Natural killer cell (primary cell): Measurements from ENCODE around the gene RPL35A. TPM values are rescaled to one million over a fixed set of nuclear protein-coding genes. Genes with fewer than 3 reads are reported as not detected.

Experiments
- ATAC-seq, 3 donors: fragments of 150-1000 bp in 2 of 3; fragments of 200-7000 bp in 1 of 3; cut with Tn5 transposase; 1 replicate in 1 of 3; 2 replicates in 2 of 3; pipeline ENCODE4 v1.10.0; 2021; ENCODE audit warnings: mild to moderate bottlenecking in 2 of 3, moderate library complexity in 2 of 3
- DNase-seq, 2 donors: peaks; one replicate each; pipeline versions ENCODE4 v3.0.0 to v3.0.0-alpha.2; 2013 to 2021; ENCODE audit warnings: mixed read lengths in 1 of 2
- H3K27ac ChIP-seq: one replicate; pipeline ENCODE4 v1.5.1; 2013; ENCODE audit warnings: mild to moderate bottlenecking, low read length
- H3K27me3 ChIP-seq: one replicate; pipeline ENCODE4 v1.6.1; 2013; ENCODE audit warnings: low read length; ENCODE audit not compliant: control insufficient read depth, insufficient read depth
- H3K36me3 ChIP-seq: one replicate; pipeline ENCODE4 v1.6.1; 2013; ENCODE audit warnings: low read length; ENCODE audit not compliant: control insufficient read depth, insufficient read depth
- H3K4me1 ChIP-seq: one replicate; pipeline ENCODE4 v1.6.1; 2013; ENCODE audit warnings: low read length; ENCODE audit not compliant: control insufficient read depth, insufficient read depth
- H3K4me3 ChIP-seq: one replicate; pipeline ENCODE4 v1.5.1; 2013; ENCODE audit warnings: low read length
- H3K9me3 ChIP-seq: one replicate; pipeline ENCODE4 v1.6.1; 2013; ENCODE audit warnings: low read length; ENCODE audit not compliant: control insufficient read depth, insufficient read depth
- H3K27ac Mint-ChIP-seq, 2 donors: one replicate each; pipeline ENCODE4 v1.8.0; 2022; ENCODE audit warnings: mild to moderate bottlenecking in 2 of 2, mixed read lengths in 2 of 2, moderate library complexity in 1 of 2
- H3K27me3 Mint-ChIP-seq, 2 donors: one replicate each; pipeline ENCODE4 v1.8.0; 2022; ENCODE audit warnings: low read depth in 2 of 2, mixed read lengths in 2 of 2
- H3K36me3 Mint-ChIP-seq: one replicate; pipeline ENCODE4 v1.8.0; 2022; ENCODE audit warnings: mixed read lengths
- H3K4me1 Mint-ChIP-seq, 2 donors: one replicate each; pipeline ENCODE4 v1.8.0; 2022; ENCODE audit warnings: mixed read lengths in 2 of 2
- H3K4me3 Mint-ChIP-seq: one replicate; pipeline ENCODE4 v1.8.0; 2022; ENCODE audit warnings: mild to moderate bottlenecking, moderate library complexity, mixed read lengths
- H3K9me3 Mint-ChIP-seq, 2 donors: one replicate each; pipeline ENCODE4 v1.8.0; 2022; ENCODE audit warnings: mixed read lengths in 2 of 2
- whole genome bisulfite sequencing: methylation state at CpG from one replicate; pipeline ENCODE4 v1.1.7; 2013; ENCODE audit warnings: missing lambda C conversion rate; ENCODE audit not compliant: insufficient coverage; 5-methylcytosine and 5-hydroxymethylcytosine counted together
- intact Hi-C: fragments of 100-400 bp; cut with micrococcal nuclease; formaldehyde crosslinking; loops from one replicate; pipeline ENCODE4 v1.14.2; 2022
- total RNA-seq, 4 donors: library from RNA; stranded (reverse); fragments of 120-200 nt in 1 of 4; gene quantifications; one replicate each; pipeline versions ENCODE4 v1.2.3 to v1.2.4, GENCODE V29; 2013 to 2022
- TF ChIP-seq, protein P1 (sequence below): fragments of 200-600 bp; IDR thresholded peaks from one replicate; pipeline ENCODE4 v1.8.0; 2022; ENCODE audit warnings: antibody characterized with exemption

RPL35A gene
- total RNA-seq, 3 donors from 2014 or later (not counting 1 experiment from before 2014, with no cell fraction given) = 693 to 869 (median 848) TPM

DNA sequence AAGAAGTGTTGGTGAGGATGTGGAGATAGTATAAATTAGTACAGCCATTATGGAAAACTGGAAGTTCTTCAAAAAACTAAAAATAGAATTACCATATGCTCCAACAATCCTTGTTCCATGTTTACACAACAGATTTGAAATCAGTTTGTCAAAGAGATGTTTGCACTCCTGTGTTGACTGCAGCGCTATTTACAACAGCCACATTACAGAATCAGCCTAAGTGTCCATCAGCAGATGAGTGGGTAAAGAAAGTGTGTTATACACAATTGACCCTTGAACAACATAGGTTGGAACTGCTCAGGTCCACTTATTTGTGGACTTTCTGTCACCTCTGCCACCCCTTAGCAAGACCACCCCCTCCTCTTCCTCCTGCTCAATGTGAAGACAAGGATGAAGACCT is 44.7 kb downstream of the RPL35A start:
- no peaks in the 10 kb centered on the region for H3K9me3 ChIP-seq
- no peak overlapping the region for H3K4me3 ChIP-seq
- Mint-ChIP-seq H3K27ac (no peak overlapping the region), H3K9me3 (no peaks in the 10 kb centered on the region), H3K4me3 (no peak overlapping the region), H3K36me3 (no peaks in the 10 kb centered on the region), H3K4me1 (no peaks in the 10 kb centered on the region), H3K27me3 (no peaks in the 10 kb centered on the region)
- no peak for DNase-seq
- no peaks in the 10 kb centered on the region for H3K27me3 ChIP-seq
- TF ChIP-seq, protein P1, sequence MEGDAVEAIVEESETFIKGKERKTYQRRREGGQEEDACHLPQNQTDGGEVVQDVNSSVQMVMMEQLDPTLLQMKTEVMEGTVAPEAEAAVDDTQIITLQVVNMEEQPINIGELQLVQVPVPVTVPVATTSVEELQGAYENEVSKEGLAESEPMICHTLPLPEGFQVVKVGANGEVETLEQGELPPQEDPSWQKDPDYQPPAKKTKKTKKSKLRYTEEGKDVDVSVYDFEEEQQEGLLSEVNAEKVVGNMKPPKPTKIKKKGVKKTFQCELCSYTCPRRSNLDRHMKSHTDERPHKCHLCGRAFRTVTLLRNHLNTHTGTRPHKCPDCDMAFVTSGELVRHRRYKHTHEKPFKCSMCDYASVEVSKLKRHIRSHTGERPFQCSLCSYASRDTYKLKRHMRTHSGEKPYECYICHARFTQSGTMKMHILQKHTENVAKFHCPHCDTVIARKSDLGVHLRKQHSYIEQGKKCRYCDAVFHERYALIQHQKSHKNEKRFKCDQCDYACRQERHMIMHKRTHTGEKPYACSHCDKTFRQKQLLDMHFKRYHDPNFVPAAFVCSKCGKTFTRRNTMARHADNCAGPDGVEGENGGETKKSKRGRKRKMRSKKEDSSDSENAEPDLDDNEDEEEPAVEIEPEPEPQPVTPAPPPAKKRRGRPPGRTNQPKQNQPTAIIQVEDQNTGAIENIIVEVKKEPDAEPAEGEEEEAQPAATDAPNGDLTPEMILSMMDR = no peak
- no peaks in the 10 kb centered on the region for H3K4me1 ChIP-seq
- intact Hi-C loops = no loop called here
- WGBS = no CpG with 5 or more reads among the region's 1 CpG
- H3K27ac ChIP-seq = no peak overlapping the region
- no peaks in the 10 kb centered on the region for H3K36me3 ChIP-seq
- ATAC-seq = no peak

DNA sequence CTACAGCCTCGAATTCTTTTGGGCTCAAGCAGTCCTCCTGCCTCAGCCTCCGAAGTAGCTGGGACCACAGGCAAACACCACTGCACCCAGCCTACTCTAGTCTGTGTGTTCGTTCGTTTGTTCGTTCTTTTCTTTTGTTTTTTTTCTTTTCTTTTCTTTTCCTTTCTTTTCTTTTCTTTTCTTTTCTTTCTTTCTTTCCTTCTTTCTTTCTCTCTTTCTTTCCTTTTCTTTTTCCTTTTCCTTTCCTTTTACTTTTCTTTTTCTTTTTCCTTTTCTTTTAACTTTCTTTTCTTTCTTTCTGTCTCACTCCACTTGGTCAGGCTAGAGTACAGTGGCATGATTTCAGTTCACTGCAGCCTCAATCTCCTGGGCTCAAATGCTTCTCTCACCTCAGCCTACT is 46.9 kb downstream of the RPL35A start:
- no peaks in the 10 kb centered on the region for H3K27me3 ChIP-seq
- Mint-ChIP-seq H3K4me1 (no peaks in the 10 kb centered on the region), H3K27me3 (no peaks in the 10 kb centered on the region), H3K36me3 (no peaks in the 10 kb centered on the region), H3K4me3 (no peak overlapping the region), H3K27ac (no peak overlapping the region), H3K9me3 (no peaks in the 10 kb centered on the region)
- H3K36me3 ChIP-seq = no peaks in the 10 kb centered on the region
- H3K4me3 ChIP-seq = no peak overlapping the region
- TF ChIP-seq, protein P1 = no peak
- H3K9me3 ChIP-seq = no peaks in the 10 kb centered on the region
- WGBS = 91% methylated on average over 5 of the region's 5 CpGs
- H3K27ac ChIP-seq = no peak overlapping the region
- DNase-seq = no peak
- no peak for ATAC-seq
- H3K4me1 ChIP-seq = no peaks in the 10 kb centered on the region
- intact Hi-C loops = no loop called here

DNA sequence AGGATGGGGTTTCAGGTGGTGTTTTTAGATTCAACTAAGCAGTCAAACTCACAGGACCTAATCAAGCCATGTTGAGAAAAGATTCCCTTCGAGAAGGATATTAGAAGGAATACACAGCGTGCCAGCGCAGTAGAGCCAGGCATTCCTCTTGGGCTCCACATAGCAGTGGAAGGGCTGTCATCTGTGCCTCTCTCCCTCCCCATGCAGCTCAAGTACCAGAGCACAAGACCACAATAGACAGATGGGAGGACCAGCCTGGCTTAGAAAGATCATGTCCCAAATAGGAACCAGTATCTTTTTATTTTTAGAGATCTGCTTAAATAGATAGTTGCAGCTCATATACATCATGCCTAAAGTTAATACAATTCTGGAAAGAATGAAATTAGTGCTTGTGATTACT is 47.9 kb downstream of the RPL35A start:
- no peaks in the 10 kb centered on the region for H3K27me3 ChIP-seq
- no peaks in the 10 kb centered on the region for H3K4me1 ChIP-seq
- Mint-ChIP-seq H3K27me3 (no peaks in the 10 kb centered on the region), H3K4me1 (no peaks in the 10 kb centered on the region), H3K27ac (no peak overlapping the region), H3K36me3 (no peaks in the 10 kb centered on the region), H3K9me3 (no peaks in the 10 kb centered on the region), H3K4me3 (no peak overlapping the region)
- intact Hi-C loops = no loop called here
- 100% methylated on average over 3 of the region's 3 CpGs for WGBS
- no peak overlapping the region for H3K27ac ChIP-seq
- TF ChIP-seq, protein P1 = no peak
- H3K9me3 ChIP-seq = no peaks in the 10 kb centered on the region
- no peak for DNase-seq
- no peaks in the 10 kb centered on the region for H3K36me3 ChIP-seq
- ATAC-seq = no peak
- no peak overlapping the region for H3K4me3 ChIP-seq

Other genes starting within 250 kb of the RPL35A start
- 10 to 100 TPM; 51.2 to 58.5 (median 57.6) TPM for gene RUBCN, start 213.3 kb upstream of the RPL35A start, total RNA-seq
- 10 to 100 TPM; 58.0 to 75.6 (median 72.2) TPM for gene FYTTD1, start 200.3 kb upstream of the RPL35A start, total RNA-seq
- 10 to 100 TPM; 68.1 to 90.5 (median 90.3) TPM for gene LRCH3, start 158.9 kb upstream of the RPL35A start, total RNA-seq
- 1 to 10 TPM; 2.3 to 4.5 (median 4.0) TPM for gene LMLN, start 10.0 kb downstream of the RPL35A start, total RNA-seq